Testis (tissue), 2 donors: ENCODE measurements around the gene NDUFAF2.

Experiments
- POLR2A ChIP-seq: fragments of 450-650 bp; IDR thresholded peaks from one replicate; pipeline ENCODE4 v1.6.1; 2017; ENCODE audit warnings: antibody characterized with exemption, mild to moderate bottlenecking, moderate library complexity
- TF ChIP-seq, protein P1 (sequence below), 3 experiments: fragments of 450-650 bp in 2 of 3; fragments of 200-600 bp in 1 of 3; sonication (generic) in 1 of 3; IDR thresholded peaks; one replicate each; pipeline ENCODE4 v1.5.1; 2016 to 2019; ENCODE audit warnings: antibody characterized with exemption in 3 of 3, mild to moderate bottlenecking in 2 of 3, moderate library complexity in 1 of 3

DNA sequence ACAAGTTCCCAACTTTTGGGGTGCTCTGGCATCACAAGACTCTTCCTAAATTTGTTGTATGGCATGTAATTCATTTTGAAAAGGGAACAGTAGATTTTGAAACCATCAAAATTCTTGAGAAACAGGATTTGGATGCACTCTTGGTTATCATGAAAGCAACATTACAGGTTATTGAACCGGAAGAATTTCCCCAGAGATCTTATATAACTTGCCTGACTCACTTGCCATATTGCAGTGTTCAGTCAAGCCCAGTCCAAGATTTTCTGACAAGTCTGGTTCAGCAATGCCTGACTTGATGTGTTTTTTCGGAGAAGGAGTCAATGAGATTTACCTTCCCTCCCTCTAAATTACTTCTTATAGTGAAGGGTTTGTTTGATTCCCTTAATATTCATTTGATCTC lies 185.3 kb downstream of the NDUFAF2 start:
- TF ChIP-seq, protein P1, sequence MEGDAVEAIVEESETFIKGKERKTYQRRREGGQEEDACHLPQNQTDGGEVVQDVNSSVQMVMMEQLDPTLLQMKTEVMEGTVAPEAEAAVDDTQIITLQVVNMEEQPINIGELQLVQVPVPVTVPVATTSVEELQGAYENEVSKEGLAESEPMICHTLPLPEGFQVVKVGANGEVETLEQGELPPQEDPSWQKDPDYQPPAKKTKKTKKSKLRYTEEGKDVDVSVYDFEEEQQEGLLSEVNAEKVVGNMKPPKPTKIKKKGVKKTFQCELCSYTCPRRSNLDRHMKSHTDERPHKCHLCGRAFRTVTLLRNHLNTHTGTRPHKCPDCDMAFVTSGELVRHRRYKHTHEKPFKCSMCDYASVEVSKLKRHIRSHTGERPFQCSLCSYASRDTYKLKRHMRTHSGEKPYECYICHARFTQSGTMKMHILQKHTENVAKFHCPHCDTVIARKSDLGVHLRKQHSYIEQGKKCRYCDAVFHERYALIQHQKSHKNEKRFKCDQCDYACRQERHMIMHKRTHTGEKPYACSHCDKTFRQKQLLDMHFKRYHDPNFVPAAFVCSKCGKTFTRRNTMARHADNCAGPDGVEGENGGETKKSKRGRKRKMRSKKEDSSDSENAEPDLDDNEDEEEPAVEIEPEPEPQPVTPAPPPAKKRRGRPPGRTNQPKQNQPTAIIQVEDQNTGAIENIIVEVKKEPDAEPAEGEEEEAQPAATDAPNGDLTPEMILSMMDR (IDR thresholded peaks at IDR 0.05) = no peak
- no peak for TF ChIP-seq POLR2A
